HG03097 (cell line): Measurements from ENCODE around the gene SOCS6.
"Not testable (repeated sequence)": the region's sequence is repeated elsewhere in the genome, so short reads cannot be mapped to it uniquely, and the experiment has no call there.

ENCODE experiments used
- ATAC-seq: cut with Tn5 transposase; IDR thresholded peaks from one replicate; pipeline ENCODE4 v1.9.1; 2021; ENCODE audit not compliant: unreplicated experiment, low FRiP score

SOCS6 gene

DNA sequence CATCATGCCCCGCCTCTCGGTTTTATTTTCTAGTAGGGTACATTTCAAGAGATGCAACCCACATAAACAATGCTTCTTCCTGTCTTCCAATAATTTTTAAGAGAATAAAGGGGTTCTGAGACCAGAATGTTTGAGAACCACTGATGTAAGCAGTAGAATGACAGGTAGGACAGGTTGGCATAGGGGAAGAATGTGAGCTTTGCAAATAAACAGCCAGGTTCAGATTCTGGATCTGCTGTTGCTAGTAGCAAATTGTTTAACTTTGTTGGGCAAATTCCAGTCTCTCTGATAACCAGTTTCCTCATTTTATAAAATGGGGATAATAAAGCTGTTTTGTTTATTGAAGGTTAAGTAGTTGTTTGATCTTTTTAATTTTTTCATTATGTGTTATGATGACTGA, 32.8 kb downstream of the SOCS6 start:
- ATAC-seq: no peak

- no peak for ATAC-seq
Measured at GRCh38 chr18:70322385-70322784, 33.5 kb downstream of the SOCS6 start.

DNA sequence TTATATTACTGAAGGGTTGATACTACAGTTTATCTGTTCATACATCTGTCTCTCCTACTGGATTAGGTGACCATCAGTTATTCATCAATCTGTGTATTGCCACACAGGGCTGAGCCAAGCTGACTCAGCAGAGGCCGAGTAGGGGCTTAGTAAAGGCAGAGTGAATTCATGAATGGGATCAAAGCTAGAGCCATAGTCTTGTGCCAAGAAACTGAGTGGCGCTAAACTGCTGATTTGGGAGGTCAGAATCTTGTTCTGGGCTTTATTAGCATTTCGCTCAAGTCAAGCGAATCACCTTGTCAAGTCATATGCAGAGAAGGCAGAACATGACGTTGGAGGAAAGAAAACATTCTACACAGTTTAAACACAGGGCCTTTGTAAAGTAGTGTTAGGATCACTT, 34.1 kb downstream of the SOCS6 start:
- ATAC-seq: no peak

DNA sequence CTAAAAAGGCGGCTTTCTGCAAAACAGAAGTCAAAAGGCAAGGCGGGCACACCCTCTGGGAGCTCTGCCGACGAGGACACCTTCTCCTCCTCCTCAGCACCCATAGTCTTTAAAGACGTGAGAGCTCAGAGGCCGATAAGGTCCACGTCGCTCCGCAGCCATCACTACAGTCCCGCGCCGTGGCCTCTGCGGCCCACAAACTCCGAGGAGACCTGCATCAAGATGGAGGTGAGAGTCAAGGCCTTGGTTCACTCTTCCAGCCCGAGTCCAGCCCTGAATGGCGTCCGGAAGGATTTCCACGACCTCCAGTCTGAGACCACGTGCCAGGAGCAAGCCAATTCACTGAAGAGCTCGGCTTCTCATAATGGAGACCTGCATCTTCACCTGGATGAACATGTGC, 36.1 kb downstream of the SOCS6 start:
- no peak for ATAC-seq

DNA sequence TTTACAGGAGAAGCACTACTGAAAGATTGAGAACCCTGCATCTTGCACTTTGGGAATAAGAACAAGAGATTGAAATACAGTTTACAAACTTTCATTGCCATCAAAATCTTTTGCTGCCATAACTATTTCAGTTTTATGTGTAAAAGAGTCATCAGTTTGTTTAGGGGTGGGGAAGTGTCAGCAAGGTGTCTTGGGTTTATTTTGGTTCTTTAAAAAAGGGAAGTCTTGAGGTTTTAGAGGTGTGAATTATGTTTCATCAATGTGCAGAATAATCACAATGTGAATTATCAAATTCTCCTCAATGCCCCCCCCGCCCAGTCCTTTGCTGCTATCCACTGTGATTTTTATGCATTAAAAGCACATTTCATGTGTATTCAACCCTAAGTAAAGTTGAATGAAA, 37.4 kb downstream of the SOCS6 start:
- ATAC-seq: no peak

- no peak for ATAC-seq
Measured at GRCh38 chr18:70328169-70328568, 39.3 kb downstream of the SOCS6 start.

DNA sequence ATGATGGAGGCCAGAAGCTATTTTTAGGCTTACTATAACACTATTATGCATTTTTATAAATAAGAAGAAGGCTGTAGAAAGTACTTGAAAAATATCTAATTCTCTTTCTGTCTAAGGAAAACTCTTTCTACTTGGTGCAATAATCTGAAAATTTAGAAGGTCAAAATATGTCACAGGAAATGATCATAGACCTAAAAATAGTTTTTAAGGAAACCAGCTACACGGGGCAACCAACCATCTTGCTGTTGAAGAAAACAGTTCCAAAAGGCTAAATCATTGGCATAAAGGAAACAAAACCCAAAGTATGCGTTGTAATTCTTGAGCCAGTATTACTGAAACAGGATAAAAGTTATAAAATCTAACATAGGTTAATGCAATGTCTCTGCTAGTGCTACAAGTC, 40.2 kb downstream of the SOCS6 start:
- ATAC-seq: no peak

GRCh38 chr18:70330887-70331286, 42.0 kb downstream of the SOCS6 start:
- ATAC-seq: no peak

DNA sequence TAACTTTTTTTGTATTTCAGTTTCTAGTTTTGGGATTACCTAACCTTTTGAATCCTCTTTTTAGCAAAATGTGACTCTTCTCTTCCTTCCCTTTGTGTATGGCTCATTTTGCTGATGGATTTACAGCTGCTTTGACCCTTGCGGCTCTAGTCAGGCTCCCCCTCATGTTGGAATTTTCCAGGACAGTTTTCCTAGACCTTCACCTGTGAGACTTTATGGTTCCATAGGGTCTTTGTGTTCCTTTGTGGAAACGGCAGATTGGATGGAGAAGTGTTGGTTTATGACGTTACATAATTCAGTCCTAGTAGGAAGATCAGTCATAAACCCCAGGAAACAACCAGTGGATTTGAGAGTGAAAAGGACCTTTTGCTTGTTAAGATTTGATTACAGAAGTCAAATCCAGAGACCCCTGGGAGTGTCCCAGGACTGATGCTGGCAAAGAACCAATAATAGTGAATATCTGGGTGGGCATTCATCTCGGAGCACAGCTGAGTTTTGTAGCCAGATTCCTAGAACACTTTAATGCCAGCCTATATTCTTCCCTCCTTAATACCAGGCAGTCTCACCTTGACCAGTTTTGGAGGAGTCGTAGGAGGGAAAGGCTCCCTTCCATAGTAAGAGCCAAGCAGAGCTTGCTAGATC, 42.7 kb downstream of the SOCS6 start:
- no peak for ATAC-seq

DNA sequence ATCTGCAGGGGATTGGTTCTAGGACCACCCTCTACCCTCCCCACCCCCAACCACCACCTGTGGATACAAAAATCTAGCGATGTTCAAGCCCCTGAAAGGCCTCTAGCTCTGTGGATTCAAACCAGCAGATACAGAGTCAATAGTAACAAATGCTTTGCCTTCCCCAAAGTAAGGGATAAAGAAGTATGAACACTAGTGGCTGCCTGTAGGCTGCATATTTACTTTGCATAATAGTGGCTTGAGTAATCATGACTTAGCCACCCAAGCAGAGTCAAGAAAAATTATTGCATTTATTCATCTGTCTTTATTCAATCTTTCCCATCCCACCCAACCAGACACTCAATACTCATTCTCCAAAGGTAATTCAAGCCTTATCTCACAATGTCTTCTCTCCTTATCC, 43.8 kb downstream of the SOCS6 start:
- no peak for ATAC-seq

DNA sequence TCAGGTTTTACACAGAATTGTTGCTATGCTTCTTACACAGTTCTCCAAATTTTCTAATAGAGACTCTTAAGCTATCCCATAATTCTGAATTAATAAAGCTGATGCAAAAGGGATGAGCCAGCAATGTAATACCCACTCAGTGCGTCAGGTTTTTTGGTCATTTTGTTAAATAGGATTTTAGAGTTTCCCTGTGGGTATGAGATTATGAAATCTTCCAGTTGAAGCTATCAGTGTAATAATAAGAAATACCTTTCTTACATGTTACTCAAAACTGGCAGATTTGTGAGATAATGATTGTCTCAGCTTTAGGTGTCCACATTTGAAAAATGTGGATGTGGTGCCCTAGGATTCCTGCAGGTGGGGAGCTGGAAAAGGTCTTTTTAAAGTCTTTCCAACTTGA, 44.5 kb downstream of the SOCS6 start:
- no peak for ATAC-seq

GRCh38 chr18:70333757-70334156, 44.9 kb downstream of the SOCS6 start:
- no peak for ATAC-seq

DNA sequence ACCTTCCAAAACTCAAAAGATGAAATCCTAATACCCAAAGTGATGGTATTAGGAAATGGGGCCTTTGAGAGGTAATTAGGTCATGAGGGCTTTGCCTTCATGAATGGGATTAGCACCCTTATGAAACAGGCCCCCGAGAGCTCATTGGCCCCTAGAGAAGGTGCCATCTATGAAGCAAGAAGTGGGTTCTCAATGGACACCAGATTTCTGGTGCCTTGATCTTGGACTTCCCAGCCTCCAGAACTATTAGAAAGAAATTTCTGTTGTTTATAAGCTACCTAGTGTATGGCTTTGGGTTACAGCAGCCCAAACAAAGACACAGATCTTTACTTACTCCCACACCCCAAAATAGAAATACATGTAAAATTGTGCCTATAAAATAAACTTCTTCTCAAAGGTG, 45.4 kb downstream of the SOCS6 start:
- ATAC-seq: no peak

- ATAC-seq: no peak
Measured at GRCh38 chr18:70334728-70335329, 46.0 kb downstream of the SOCS6 start.

DNA sequence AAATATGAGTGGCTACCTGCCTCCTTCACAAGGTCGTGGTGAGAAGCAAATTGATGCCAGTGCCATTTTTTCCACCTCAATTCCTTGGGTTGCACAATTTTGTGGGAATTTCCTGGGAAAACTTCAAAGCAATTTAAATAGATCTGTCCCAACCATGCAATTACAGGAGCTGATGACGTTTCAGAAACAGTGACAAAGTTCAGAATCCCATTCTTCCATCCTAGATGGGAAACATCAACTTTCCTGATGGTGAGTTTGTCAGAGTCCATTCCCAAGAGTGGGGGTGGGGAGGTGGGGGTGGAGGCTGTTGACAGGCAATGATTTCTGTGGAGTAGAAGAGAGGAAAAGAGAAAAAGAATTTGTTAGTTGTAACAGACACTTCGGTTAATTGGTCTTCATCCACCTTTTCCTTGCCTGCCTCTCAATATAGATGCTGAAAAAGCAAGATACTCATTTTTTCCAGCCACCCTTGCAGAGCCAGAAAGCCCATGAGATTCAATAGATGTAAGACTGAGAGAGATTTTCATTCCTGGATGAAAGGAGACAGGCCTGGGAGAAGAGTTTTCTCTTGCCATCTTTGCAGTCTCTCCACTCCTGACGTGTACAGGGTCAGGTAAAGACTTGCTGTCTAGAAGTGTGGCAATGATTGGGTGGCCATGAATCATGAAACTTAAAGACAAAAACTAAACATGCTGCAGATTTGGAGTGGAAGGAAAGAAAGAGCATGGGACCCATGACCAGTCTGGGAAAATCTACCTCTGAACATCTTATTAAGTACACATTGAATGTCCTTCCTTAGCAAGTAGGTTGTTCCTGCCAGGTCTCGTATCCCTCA, 47.3 kb downstream of the SOCS6 start:
- ATAC-seq: no peak

DNA sequence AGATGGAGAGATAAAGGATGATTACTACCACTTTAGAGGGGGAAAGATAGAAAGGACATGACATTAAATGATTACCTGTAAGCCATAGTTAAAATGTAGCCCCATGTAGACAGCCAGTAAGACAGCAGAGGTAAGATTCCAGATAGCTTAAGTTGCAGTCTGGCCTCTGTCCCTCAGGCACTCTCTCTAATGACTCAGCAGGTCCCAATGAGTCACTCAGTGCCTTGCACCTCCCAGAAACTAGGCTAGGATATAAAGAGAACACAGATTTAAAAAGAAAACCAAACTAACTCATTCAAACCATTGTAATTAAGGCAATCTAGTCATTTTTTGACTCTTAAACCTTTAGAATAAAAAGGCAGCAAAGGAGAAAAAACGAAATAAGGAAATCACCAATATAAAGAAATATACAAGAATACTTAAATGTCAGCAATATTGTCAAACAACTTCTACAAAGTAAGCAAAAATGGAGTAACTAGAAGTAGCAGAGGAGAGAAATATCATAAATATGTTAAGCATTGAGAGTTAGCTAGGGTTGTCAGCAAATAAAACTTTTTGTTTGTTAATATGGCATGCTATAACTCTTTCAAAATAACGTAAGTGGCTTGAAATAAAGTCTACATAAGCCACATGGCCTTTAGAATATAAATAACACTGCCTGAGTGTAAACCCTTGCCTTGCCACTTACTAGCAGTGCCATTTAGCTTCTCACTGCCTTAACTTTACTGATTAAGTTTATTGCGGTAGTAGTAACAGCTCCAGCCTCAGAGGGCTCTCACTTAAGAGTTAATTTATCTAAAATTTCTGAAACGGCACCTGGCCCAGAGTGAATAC, 48.5 kb downstream of the SOCS6 start:
- no peak for ATAC-seq

- no peak for ATAC-seq
Measured at GRCh38 chr18:70338890-70339289, 50.0 kb downstream of the SOCS6 start.

DNA sequence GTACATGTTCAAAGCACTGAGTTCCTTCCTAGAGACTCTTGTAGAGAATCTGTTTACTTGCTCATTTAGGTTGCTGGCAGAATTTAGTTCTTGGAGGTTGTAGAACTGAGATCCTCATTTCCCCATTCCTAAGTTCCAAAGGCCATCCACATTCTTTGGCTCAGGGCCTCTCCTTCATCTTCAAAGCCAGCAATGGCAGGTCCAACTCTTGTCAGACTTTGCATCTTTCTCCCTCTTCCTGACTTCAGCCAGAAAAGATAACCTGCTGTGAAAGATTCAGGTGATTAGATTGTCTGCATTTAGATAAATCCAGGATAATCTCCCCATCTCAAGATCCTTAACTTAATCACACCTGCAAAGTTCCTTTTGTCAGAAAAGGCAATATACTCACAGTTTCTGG, 51.1 kb downstream of the SOCS6 start:
- ATAC-seq: no peak

DNA sequence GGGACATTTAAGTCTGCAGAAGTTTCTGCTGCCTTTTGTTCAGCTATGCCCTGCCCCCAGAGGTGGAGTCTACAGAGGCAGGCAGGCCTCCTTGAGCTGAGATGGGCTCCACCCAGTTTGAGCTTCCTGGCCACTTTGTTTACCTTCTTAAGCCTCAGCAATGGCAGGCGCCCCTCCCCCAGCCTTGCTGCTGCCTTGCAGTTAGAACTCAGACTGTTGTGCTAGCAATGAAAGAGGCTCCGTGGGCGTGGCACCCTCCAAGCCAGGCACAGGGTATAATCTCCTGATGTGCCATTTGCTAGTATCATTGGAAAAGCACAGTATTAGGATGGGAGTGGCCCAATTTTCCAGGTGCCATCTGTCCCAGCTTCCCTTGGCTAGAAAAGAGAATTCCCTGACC, 59.6 kb downstream of the SOCS6 start:
- ATAC-seq: not testable (repeated sequence)

- no peak for ATAC-seq
Measured at GRCh38 chr18:70349316-70349715, 60.5 kb downstream of the SOCS6 start.

GRCh38 chr18:70354080-70354479, 65.2 kb downstream of the SOCS6 start:
- no peak for ATAC-seq
